CD14-positive monocyte (primary cell): ENCODE results near the gene ABCD2. TPM values are rescaled to one million over a fixed set of nuclear protein-coding genes. Genes with fewer than 3 reads are reported as not detected.

Source experiments
- DNase-seq, 3 donors: peaks; one replicate each; pipeline ENCODE4 v3.0.0-alpha.2; 2011 to 2022
- H2AFZ ChIP-seq: 2 replicates; pipeline ENCODE4 v1.6.0; 2012; ENCODE audit warnings: mild to moderate bottlenecking, low read depth, low read length, inconsistent platforms; ENCODE audit not compliant: insufficient read depth, poor library complexity, severe bottlenecking
- H3K27ac ChIP-seq, 2 donors: 1 replicate in 1 of 2; 2 replicates in 1 of 2; pipeline ENCODE4 v1.5.1; 2012 to 2013; ENCODE audit warnings: low read length in 2 of 2, control low read depth in 1 of 2, inconsistent platforms in 1 of 2, low read depth in 1 of 2, mild to moderate bottlenecking in 1 of 2
- H3K27me3 ChIP-seq, 2 donors: one replicate each; pipeline versions ENCODE4 v1.6.0 to v1.6.1; 2011 to 2013; ENCODE audit warnings: low read length in 2 of 2; ENCODE audit not compliant: control insufficient read depth in 2 of 2, insufficient read depth in 2 of 2
- H3K36me3 ChIP-seq, 2 donors: replicated peaks in 1 of 2; 1 replicate in 1 of 2; 2 replicates in 1 of 2; pipeline versions ENCODE4 v1.5.1 to v1.6.1; 2012 to 2013; ENCODE audit warnings: low read length in 2 of 2, control low read depth in 1 of 2, inconsistent platforms in 1 of 2, mild to moderate bottlenecking in 1 of 2; ENCODE audit not compliant: insufficient read depth in 2 of 2, control insufficient read depth in 1 of 2
- H3K4me1 ChIP-seq, 2 donors: 1 replicate in 1 of 2; 2 replicates in 1 of 2; pipeline versions ENCODE4 v1.5.1 to v1.6.1; 2012 to 2013; ENCODE audit warnings: low read length in 2 of 2, control low read depth in 1 of 2, inconsistent platforms in 1 of 2, mild to moderate bottlenecking in 1 of 2, moderate library complexity in 1 of 2; ENCODE audit not compliant: insufficient read depth in 2 of 2, control insufficient read depth in 1 of 2
- H3K4me2 ChIP-seq: replicated peaks from 2 replicates; pipeline ENCODE3; 2012; ENCODE audit warnings: low read length, moderate library complexity, mild to moderate bottlenecking; ENCODE audit not compliant: poor library complexity, severe bottlenecking; ENCODE audit errors: extremely low read depth
- H3K4me3 ChIP-seq, 3 experiments: fragments of 200-600 bp in 1 of 3; sonication (generic) in 1 of 3; replicated peaks in 1 of 3; 1 replicate in 2 of 3; 2 replicates in 1 of 3; pipeline ENCODE4 v1.5.1; 2011 to 2013; ENCODE audit warnings: low read length in 3 of 3, mild to moderate bottlenecking in 3 of 3, control low read depth in 2 of 3, low read depth in 2 of 3, inconsistent platforms in 1 of 3, moderate library complexity in 1 of 3
- H3K79me2 ChIP-seq: 2 replicates; pipeline ENCODE4 v1.6.0; 2012; ENCODE audit warnings: mild to moderate bottlenecking, control low read depth, inconsistent platforms, low read length, moderate library complexity; ENCODE audit not compliant: insufficient read depth
- H3K9ac ChIP-seq: 2 replicates; pipeline ENCODE4 v1.6.0; 2017; ENCODE audit warnings: low read length, mild to moderate bottlenecking; ENCODE audit not compliant: insufficient read depth, poor library complexity, severe bottlenecking
- H3K9me3 ChIP-seq, 2 donors: replicated peaks in 1 of 2; 1 replicate in 1 of 2; 2 replicates in 1 of 2; pipeline versions ENCODE4 v1.5.1 to v1.6.1; 2012 to 2013; ENCODE audit warnings: low read length in 2 of 2, control low read depth in 1 of 2; ENCODE audit not compliant: control insufficient read depth in 1 of 2, insufficient read depth in 1 of 2
- H4K20me1 ChIP-seq: 2 replicates; pipeline ENCODE4 v1.6.0; 2012; ENCODE audit warnings: mild to moderate bottlenecking, low read length, control low read depth, moderate library complexity; ENCODE audit not compliant: insufficient read depth
- H3K27ac Mint-ChIP-seq, 7 donors: one replicate each; pipeline ENCODE4 v1.8.0; 2020; ENCODE audit warnings: mild to moderate bottlenecking in 7 of 7, mixed read lengths in 7 of 7, moderate library complexity in 6 of 7, inconsistent platforms in 2 of 7
- H3K27me3 Mint-ChIP-seq, 3 donors: one replicate each; pipeline ENCODE4 v1.8.0; 2021 to 2022; ENCODE audit warnings: low read depth in 3 of 3, mild to moderate bottlenecking in 3 of 3, mixed read lengths in 3 of 3, moderate library complexity in 3 of 3, inconsistent platforms in 1 of 3
- H3K36me3 Mint-ChIP-seq, 2 donors: one replicate each; pipeline ENCODE4 v1.8.0; 2020; ENCODE audit warnings: mixed read lengths in 2 of 2, inconsistent platforms in 1 of 2, mild to moderate bottlenecking in 1 of 2
- H3K4me1 Mint-ChIP-seq: one replicate; pipeline ENCODE4 v1.8.0; 2020; ENCODE audit warnings: mild to moderate bottlenecking, mixed read lengths
- H3K4me3 Mint-ChIP-seq, 2 donors: one replicate each; pipeline ENCODE4 v1.8.0; 2020; ENCODE audit warnings: mild to moderate bottlenecking in 2 of 2, mixed read lengths in 2 of 2, moderate library complexity in 1 of 2
- H3K9me3 Mint-ChIP-seq, 7 donors: one replicate each; pipeline ENCODE4 v1.8.0; 2020 to 2022; ENCODE audit warnings: mixed read lengths in 7 of 7, mild to moderate bottlenecking in 6 of 7, moderate library complexity in 6 of 7, inconsistent platforms in 2 of 7
- CTCF ChIP-seq: fragments of 200-600 bp; IDR thresholded peaks from one replicate; pipeline ENCODE4 v1.8.0; 2022; ENCODE audit warnings: antibody characterized with exemption, mild to moderate bottlenecking
- WGBS: methylation state at CpG from one replicate; pipeline ENCODE4 v1.1.5; 2013; ENCODE audit warnings: missing lambda C conversion rate; ENCODE audit not compliant: insufficient coverage; 5-methylcytosine and 5-hydroxymethylcytosine counted together
- intact Hi-C, 2 donors: fragments of 100-400 bp; cut with micrococcal nuclease; formaldehyde crosslinking; loops; one replicate each; pipeline versions ENCODE4 v1.15.0 to v1.15.1; 2023
- polyA plus RNA-seq, 3 donors: library from polyadenylated mRNA; depleted of rRNA in 1 of 3; unstranded in 2 of 3; stranded (reverse) in 1 of 3; fragments of 300-500 nt in 2 of 3; fragments of >200 nt in 1 of 3; fragmentation: Illumina TruSeq in 2 of 3; gene quantifications; 1 replicate in 2 of 3; 2 replicates in 1 of 3; pipeline ENCODE4 v1.2.3, GENCODE V29; 2012 to 2021

Gene ABCD2
- polyA plus RNA-seq, 3 donors: not detected

- no peak overlapping the region for H3K4me3 Mint-ChIP-seq
- Histone ChIP-seq H3K27ac (no peak overlapping the region), H3K27me3 (no peaks in the 10 kb centered on the region), H3K36me3 (no peaks in the 10 kb centered on the region), H3K4me2 (no peak overlapping the region), H3K9ac (no peak overlapping the region), H3K9me3 (no peaks in the 10 kb centered on the region), H2AFZ (no peak overlapping the region), H3K4me3 (no peak overlapping the region), H3K79me2 (no peaks in the 10 kb centered on the region), H3K4me1 (no peaks in the 10 kb centered on the region), H4K20me1 (no peaks in the 10 kb centered on the region)
- no peak for TF ChIP-seq CTCF
- intact Hi-C loops: no loop called here
- H3K27ac Mint-ChIP-seq: no peak overlapping the region
- no peaks in the 10 kb centered on the region for H3K9me3 Mint-ChIP-seq
- no peak for DNase-seq
- no peaks in the 10 kb centered on the region for H3K36me3 Mint-ChIP-seq
- WGBS: 0% methylated on average over 1 of the region's 1 CpG
- peaks cover 4% of the 10 kb centered on the region for H3K4me1 Mint-ChIP-seq
- H3K27me3 Mint-ChIP-seq: no peaks in the 10 kb centered on the region
Observed at GRCh38 chr12:39628836-39629235, 9.2 kb upstream of the ABCD2 start.

GRCh38 chr12:39627914-39628313 is 8.3 kb upstream of the ABCD2 start:
- TF ChIP-seq CTCF: no peak
- no peak overlapping the region for H2AFZ ChIP-seq
- intact Hi-C loops: no loop called here
- no peaks in the 10 kb centered on the region for H4K20me1 ChIP-seq
- Mint-ChIP-seq H3K4me1 (peaks cover 4% of the 10 kb centered on the region), H3K27me3 (no peaks in the 10 kb centered on the region), H3K36me3 (no peaks in the 10 kb centered on the region), H3K27ac (no peak overlapping the region), H3K4me3 (no peak overlapping the region), H3K9me3 (no peaks in the 10 kb centered on the region)
- H3K36me3 ChIP-seq: no peaks in the 10 kb centered on the region
- no peak overlapping the region for H3K27ac ChIP-seq
- no peaks in the 10 kb centered on the region for H3K4me1 ChIP-seq
- 100% methylated on average over 1 of the region's 1 CpG for WGBS
- no peak overlapping the region for H3K4me2 ChIP-seq
- no peak overlapping the region for H3K4me3 ChIP-seq
- no peaks in the 10 kb centered on the region for H3K27me3 ChIP-seq
- no peaks in the 10 kb centered on the region for H3K79me2 ChIP-seq
- DNase-seq: no peak
- H3K9me3 ChIP-seq: no peaks in the 10 kb centered on the region
- no peak overlapping the region for H3K9ac ChIP-seq
